HEK293T (cell line): Measurements from ENCODE around the gene NMNAT2.

ENCODE experiments used
- CTCF ChIA-PET: fragments of 350-600 bp; formaldehyde crosslinking; extraction: SDS; loops from one replicate; lab custom pipeline; 2021; ENCODE audit warnings: antibody characterized with exemption, inconsistent platforms; lab: Yijun Ruan, JAX
- POLR2A ChIA-PET: fragments of 350-600 bp; formaldehyde crosslinking; extraction: SDS; loops from one replicate; lab custom pipeline; 2020; ENCODE audit warnings: antibody characterized with exemption, inconsistent platforms; lab: Yijun Ruan, JAX
- DNase-seq: peaks from one replicate; pipeline ENCODE4 v3.0.0; 2012; ENCODE audit warnings: mixed read lengths; ENCODE audit errors: extremely low spot score
- ARNT ChIP-seq: fragments of 450-650 bp; IDR thresholded peaks from 2 replicates; pipeline ENCODE4 v1.6.1; 2017; ENCODE audit warnings: mild to moderate bottlenecking
- BHLHE40 ChIP-seq: fragments of 450-650 bp; IDR thresholded peaks from 2 replicates; pipeline ENCODE4 v1.6.1; 2016; ENCODE audit warnings: mild to moderate bottlenecking, moderate library complexity, borderline replicate concordance
- CTBP1 ChIP-seq: fragments of 450-650 bp; IDR thresholded peaks from 2 replicates; pipeline ENCODE4 v1.6.1; 2016; ENCODE audit warnings: borderline replicate concordance
- ELF4 ChIP-seq: fragments of 450-650 bp; IDR thresholded peaks from 2 replicates; pipeline ENCODE4 v1.6.1; 2017; ENCODE audit warnings: antibody characterized with exemption
- FOXA1 ChIP-seq: fragments of 450-650 bp; IDR thresholded peaks from 2 replicates; pipeline ENCODE4 v1.6.1; 2016; ENCODE audit warnings: mild to moderate bottlenecking
- FOXK2 ChIP-seq: fragments of 450-650 bp; IDR thresholded peaks from 2 replicates; pipeline ENCODE4 v1.6.1; 2016; ENCODE audit warnings: mild to moderate bottlenecking
- FOXM1 ChIP-seq: fragments of 450-650 bp; IDR thresholded peaks from 2 replicates; pipeline ENCODE4 v1.6.1; 2017; ENCODE audit warnings: mild to moderate bottlenecking, borderline replicate concordance
- HDGF ChIP-seq: fragments of 450-650 bp; IDR thresholded peaks from 2 replicates; pipeline ENCODE4 v1.6.1; 2017; ENCODE audit warnings: antibody characterized with exemption, borderline replicate concordance
- L3MBTL2 ChIP-seq: fragments of 450-650 bp; conservative IDR thresholded peaks from 2 replicates; pipeline ENCODE4 v1.6.1; 2016; ENCODE audit warnings: mild to moderate bottlenecking
- LEF1 ChIP-seq: fragments of 450-650 bp; IDR thresholded peaks from 2 replicates; pipeline ENCODE4 v1.6.1; 2017; ENCODE audit warnings: mild to moderate bottlenecking, borderline replicate concordance
- NFRKB ChIP-seq: fragments of 450-650 bp; IDR thresholded peaks from 2 replicates; pipeline ENCODE4 v1.6.1; 2016; ENCODE audit warnings: mild to moderate bottlenecking, moderate library complexity
- SP1 ChIP-seq: fragments of 450-650 bp; IDR thresholded peaks from 2 replicates; pipeline ENCODE4 v1.6.1; 2017
- SUZ12 ChIP-seq: fragments of 450-650 bp; IDR thresholded peaks from 2 replicates; pipeline ENCODE4 v1.6.1; 2016; ENCODE audit warnings: mild to moderate bottlenecking
- TARDBP ChIP-seq: fragments of 450-650 bp; IDR thresholded peaks from 2 replicates; pipeline ENCODE4 v1.6.1; 2016
- ZNF384 ChIP-seq: fragments of 450-650 bp; IDR thresholded peaks from 2 replicates; pipeline ENCODE4 v1.6.1; 2016
- TF ChIP-seq, protein P1 (sequence below): fragments of 450-650 bp; IDR thresholded peaks from 2 replicates; pipeline ENCODE4 v1.6.1; 2016

The NMNAT2 gene

GRCh38 chr1:183293241-183293640 is 124.9 kb downstream of the NMNAT2 start:
- TF ChIP-seq, protein P1, sequence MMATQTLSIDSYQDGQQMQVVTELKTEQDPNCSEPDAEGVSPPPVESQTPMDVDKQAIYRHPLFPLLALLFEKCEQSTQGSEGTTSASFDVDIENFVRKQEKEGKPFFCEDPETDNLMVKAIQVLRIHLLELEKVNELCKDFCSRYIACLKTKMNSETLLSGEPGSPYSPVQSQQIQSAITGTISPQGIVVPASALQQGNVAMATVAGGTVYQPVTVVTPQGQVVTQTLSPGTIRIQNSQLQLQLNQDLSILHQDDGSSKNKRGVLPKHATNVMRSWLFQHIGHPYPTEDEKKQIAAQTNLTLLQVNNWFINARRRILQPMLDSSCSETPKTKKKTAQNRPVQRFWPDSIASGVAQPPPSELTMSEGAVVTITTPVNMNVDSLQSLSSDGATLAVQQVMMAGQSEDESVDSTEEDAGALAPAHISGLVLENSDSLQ, result no peak
- TF ChIP-seq SP1 (no peak), TARDBP (no peak), FOXK2 (no peak), ELF4 (no peak), HDGF (no peak), ZNF384 (no peak), FOXM1 (no peak), CTBP1 (no peak), LEF1 (no peak), SUZ12 (no peak), BHLHE40 (no peak), ARNT (no peak), NFRKB (no peak), L3MBTL2 (no peak)
- POLR2A ChIA-PET, result no interaction called here
- CTCF ChIA-PET, result interaction anchor here (1.0 kb wide), 1 partner anchor 10 kb away, joined by 4 read pairs; no protein-coding TSS in a partner anchor
- DNase-seq, result no peak

DNA sequence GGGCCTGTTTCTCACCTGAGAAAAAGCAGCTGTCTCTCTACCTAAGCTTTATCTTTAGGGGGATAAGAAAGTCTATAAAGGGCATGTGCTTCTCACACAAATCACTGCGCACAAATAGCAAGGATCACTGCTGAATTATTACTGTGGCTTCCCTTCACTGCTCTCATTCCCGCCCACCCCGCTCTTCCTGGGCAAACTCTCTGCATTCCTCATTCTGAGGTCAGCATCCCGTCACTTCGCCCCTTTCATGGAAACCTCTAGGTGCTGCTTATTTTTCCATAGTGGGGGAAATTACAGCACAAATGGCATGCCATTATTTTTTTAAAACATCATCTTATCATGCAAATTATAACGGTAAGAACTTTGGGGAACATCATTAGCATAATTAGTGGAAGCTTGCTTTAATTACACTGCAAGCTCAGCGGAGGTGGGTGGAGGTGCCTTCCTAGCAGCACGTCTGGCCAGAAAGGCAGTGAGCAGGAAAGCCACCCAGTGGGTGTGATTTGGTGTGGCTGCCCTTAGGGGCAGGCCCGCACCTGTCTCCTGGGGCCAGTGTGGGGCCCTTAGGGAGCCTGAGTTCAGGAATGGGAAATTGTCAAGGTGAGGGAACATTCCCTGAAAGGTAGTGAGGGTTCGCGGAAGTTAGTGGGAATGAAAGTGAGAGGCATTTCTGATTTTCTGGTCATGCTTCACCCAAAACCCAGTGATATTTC is 126.2 kb downstream of the NMNAT2 start:
- no peak for DNase-seq
- CTCF ChIA-PET, result no interaction called here
- POLR2A ChIA-PET, result no interaction called here
- no peak for TF ChIP-seq ZNF384
- TF ChIP-seq SP1, result no peak
- TF ChIP-seq SUZ12, result no peak
- no peak for TF ChIP-seq FOXM1
- TF ChIP-seq NFRKB, result no peak
- no peak for TF ChIP-seq ELF4

- POLR2A ChIA-PET, result no interaction called here
- no peak for DNase-seq
- CTCF ChIA-PET, result no interaction called here
- no peak for TF ChIP-seq HDGF
- TF ChIP-seq ELF4, result no peak
- TF ChIP-seq, protein P1, result no peak
- TF ChIP-seq NFRKB, result no peak
- no peak for TF ChIP-seq ZNF384
- TF ChIP-seq BHLHE40, result no peak
- no peak for TF ChIP-seq SP1
- no peak for TF ChIP-seq CTBP1
- TF ChIP-seq FOXA1, result no peak
- no peak for TF ChIP-seq FOXM1
- TF ChIP-seq FOXK2, result no peak
- no peak for TF ChIP-seq L3MBTL2
- no peak for TF ChIP-seq SUZ12
Observed at GRCh38 chr1:183291216-183291762, 126.9 kb downstream of the NMNAT2 start.

GRCh38 chr1:183290628-183291027 is 127.6 kb downstream of the NMNAT2 start:
- POLR2A ChIA-PET, result no interaction called here
- no peak for DNase-seq
- TF ChIP-seq, protein P1, result no peak
- TF ChIP-seq NFRKB (no peak), ARNT (no peak)
- CTCF ChIA-PET, result no interaction called here

DNA sequence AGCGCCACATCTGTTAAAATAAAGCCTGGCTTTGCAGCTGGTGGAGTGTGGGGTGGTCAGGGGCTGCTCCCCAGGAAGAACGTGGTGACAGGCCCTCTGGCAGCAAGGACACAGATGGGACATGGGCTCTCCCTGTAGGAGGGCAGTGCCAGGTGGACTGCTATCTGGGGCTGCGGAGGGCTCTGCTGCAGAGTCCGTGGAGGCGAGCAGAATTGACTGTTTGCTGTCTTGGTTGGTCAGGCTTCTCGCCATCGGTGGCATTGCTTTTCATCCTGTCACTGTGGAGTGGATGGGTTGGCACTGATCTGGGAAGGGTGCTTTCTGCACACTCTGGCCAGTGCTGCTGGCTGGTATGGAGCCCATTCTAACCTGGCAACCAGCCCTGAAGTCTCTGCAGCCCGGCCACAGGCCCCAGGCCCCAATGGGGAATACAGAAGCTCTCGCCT is 129.1 kb downstream of the NMNAT2 start:
- ChIA-PET POLR2A (no interaction called here), CTCF (no interaction called here)
- no peak for TF ChIP-seq FOXK2
- no peak for TF ChIP-seq HDGF
- TF ChIP-seq, protein P1, result no peak
- no peak for TF ChIP-seq ARNT
- DNase-seq, result no peak

GRCh38 chr1:183288583-183288982 is 129.6 kb downstream of the NMNAT2 start:
- TF ChIP-seq NFRKB (no peak), BHLHE40 (no peak), ZNF384 (no peak), SP1 (no peak), ELF4 (no peak), SUZ12 (no peak), FOXM1 (no peak), L3MBTL2 (no peak), ARNT (no peak), FOXA1 (no peak), LEF1 (no peak), TARDBP (no peak), FOXK2 (no peak), HDGF (no peak), CTBP1 (no peak)
- TF ChIP-seq, protein P1, result no peak
- DNase-seq, result no peak
- POLR2A ChIA-PET, result no interaction called here
- CTCF ChIA-PET, result no interaction called here
